ENCODE data around the gene RAET1G.
A peak's percentile ranks its signal among the peaks of the same experiment; 100 is the strongest.
"Not testable (repeated sequence)": the region's sequence is repeated elsewhere in the genome, so short reads cannot be mapped to it uniquely, and the experiment has no call there.

RAET1G gene

GRCh38 chr6:149953934-149954327 lies 31.0 kb upstream of the RAET1G start:
- DNase-seq (ENCODE audit: low spot score), result not testable (repeated sequence)

- DNase-seq (ENCODE audit: low spot score), result not testable (repeated sequence)
Measured at GRCh38 chr6:149953390-149953789, 30.5 kb upstream of the RAET1G start.

GRCh38 chr6:149951626-149952025 lies 28.7 kb upstream of the RAET1G start:
- no peak for DNase-seq (ENCODE audit: low spot score)

- no peak for DNase-seq (ENCODE audit: low spot score)
Measured at GRCh38 chr6:149951096-149951495, 28.2 kb upstream of the RAET1G start.

- no peak for DNase-seq (ENCODE audit: low spot score)
Measured at GRCh38 chr6:149950423-149950822, 27.5 kb upstream of the RAET1G start.

- DNase-seq (ENCODE audit: low spot score), result no peak
Measured at GRCh38 chr6:149948616-149949015, 25.7 kb upstream of the RAET1G start.

- DNase-seq (ENCODE audit: low spot score), result no peak
Measured at GRCh38 chr6:149948011-149948410, 25.1 kb upstream of the RAET1G start.

GRCh38 chr6:149947533-149947932 lies 24.6 kb upstream of the RAET1G start:
- not testable (repeated sequence) for DNase-seq (ENCODE audit: low spot score)

GRCh38 chr6:149946631-149947030 lies 23.7 kb upstream of the RAET1G start:
- not testable (repeated sequence) for DNase-seq (ENCODE audit: low spot score)

GRCh38 chr6:149945276-149945675 lies 22.4 kb upstream of the RAET1G start:
- DNase-seq (ENCODE audit: low spot score), result not testable (repeated sequence)

- not testable (repeated sequence) for DNase-seq (ENCODE audit: low spot score)
Measured at GRCh38 chr6:149943321-149943720, 20.4 kb upstream of the RAET1G start.

GRCh38 chr6:149942461-149942829 lies 19.5 kb upstream of the RAET1G start:
- DNase-seq (ENCODE audit: low spot score), result no peak

GRCh38 chr6:149941583-149942460 lies 18.9 kb upstream of the RAET1G start, which contains the start of gene ULBP2:
ULBP2 (plus strand) TSS chr6:149942014; CDS start chr6:149942073, 59 bp downstream.
- DNase-seq (ENCODE audit: low spot score), result peak; percentile 84

GRCh38 chr6:149940672-149940982 lies 17.7 kb upstream of the RAET1G start:
- DNase-seq (ENCODE audit: low spot score), result no peak

- no peak for DNase-seq (ENCODE audit: low spot score)
Measured at GRCh38 chr6:149939909-149940671, 17.2 kb upstream of the RAET1G start.

- DNase-seq (ENCODE audit: low spot score), result no peak
Measured at GRCh38 chr6:149939356-149939648, 16.4 kb upstream of the RAET1G start.

GRCh38 chr6:149938571-149939355 lies 15.8 kb upstream of the RAET1G start:
- DNase-seq (ENCODE audit: low spot score), result no peak

GRCh38 chr6:149938013-149938570 lies 15.2 kb upstream of the RAET1G start:
- not testable (repeated sequence) for DNase-seq (ENCODE audit: low spot score)

- no peak for DNase-seq (ENCODE audit: low spot score)
Measured at GRCh38 chr6:149936743-149937142, 13.8 kb upstream of the RAET1G start.

GRCh38 chr6:149935668-149936067 lies 12.7 kb upstream of the RAET1G start:
- DNase-seq (ENCODE audit: low spot score), result no peak

GRCh38 chr6:149935246-149935645 lies 12.3 kb upstream of the RAET1G start:
- DNase-seq (ENCODE audit: low spot score), result no peak

All from NAMALWA (cell line).